ENCODE results near the gene CSTPP1.

Gene CSTPP1

DNA sequence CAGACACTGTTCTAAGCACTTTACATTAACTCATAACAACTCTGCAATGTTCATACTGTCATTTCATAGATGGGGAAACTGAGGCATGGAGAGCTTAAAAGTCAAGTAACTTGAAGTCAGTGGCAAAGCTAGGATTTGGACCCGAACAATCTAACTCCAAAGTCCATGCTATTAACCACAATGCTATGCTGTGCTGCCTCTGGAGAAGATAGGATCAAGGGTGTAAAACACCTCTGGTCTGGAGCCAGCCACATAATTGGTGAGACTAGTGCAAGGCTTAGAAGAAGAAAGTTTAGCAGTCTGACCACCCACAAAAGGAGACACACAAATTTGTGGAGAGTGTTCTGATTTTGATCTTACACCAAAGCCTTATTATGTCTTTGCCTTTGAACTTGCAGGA is 196.4 kb downstream of the CSTPP1 start:
- no peak for DNase-seq (ENCODE audit: low read depth)

GRCh38 chr11:47136327-47136726 is 199.8 kb downstream of the CSTPP1 start:
- DNase-seq (ENCODE audit: low read depth): no peak

DNA sequence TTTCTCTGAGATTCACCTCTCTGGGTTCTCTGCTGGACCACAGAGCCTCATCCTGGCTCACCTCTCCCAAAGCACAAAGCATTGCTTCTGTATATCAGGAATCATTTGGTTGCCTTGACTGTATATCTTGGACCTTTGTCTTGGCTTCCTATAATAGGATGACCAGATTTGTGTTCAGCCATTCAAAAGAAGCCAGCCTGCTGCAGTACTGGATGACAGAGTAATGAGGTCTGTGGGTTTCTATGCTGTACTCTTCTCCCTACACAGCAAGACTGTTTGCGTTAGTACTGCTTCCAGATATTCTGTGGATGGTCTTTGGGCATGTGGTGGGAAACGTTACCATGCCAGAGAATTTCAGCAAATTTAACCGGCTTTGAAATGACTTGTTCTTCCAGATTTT is 200.4 kb downstream of the CSTPP1 start:
- no peak for DNase-seq (ENCODE audit: low read depth)

DNA sequence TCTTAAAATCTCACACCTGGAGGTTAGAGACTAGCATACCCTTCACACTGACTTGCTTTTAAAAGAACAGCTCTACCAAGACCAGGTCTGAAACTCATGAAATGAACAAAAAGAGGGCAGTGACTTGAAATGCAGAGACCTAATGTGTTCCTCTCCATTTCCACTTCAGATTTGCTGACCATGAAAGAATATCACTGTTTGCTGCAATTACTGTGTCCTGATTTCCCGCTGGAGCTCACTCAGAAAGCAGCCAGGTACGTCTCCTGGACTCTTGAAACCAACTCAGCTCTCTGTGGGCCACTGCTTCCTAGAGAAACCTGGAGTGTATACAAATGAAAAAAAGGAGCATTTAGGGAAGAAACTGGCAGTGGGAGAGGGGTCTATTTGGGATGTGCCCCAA is 200.9 kb downstream of the CSTPP1 start:
- DNase-seq (ENCODE audit: low read depth): no peak

GRCh38 chr11:47139878-47140277 is 203.3 kb downstream of the CSTPP1 start:
- no peak for DNase-seq (ENCODE audit: low read depth)

DNA sequence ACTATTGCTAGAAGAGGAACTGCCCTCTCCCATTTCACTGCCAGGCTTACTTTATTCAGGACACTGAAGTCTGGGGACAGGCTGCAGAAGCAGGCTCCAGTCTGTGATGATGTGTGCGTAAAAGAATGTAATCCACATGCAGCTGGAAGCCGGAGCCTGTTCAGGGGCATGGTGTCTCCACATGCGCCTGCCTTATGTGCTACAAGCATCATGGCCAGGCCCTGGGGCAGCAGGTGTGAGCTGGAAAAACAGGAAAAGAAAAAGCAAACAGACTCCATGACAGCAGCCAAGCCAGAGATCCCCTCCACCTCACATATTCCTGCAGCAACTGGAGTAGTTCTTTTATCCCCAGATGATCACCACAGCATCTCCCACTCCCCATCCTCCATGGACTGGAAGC is 206.8 kb downstream of the CSTPP1 start:
- no peak for DNase-seq (ENCODE audit: low read depth)

DNA sequence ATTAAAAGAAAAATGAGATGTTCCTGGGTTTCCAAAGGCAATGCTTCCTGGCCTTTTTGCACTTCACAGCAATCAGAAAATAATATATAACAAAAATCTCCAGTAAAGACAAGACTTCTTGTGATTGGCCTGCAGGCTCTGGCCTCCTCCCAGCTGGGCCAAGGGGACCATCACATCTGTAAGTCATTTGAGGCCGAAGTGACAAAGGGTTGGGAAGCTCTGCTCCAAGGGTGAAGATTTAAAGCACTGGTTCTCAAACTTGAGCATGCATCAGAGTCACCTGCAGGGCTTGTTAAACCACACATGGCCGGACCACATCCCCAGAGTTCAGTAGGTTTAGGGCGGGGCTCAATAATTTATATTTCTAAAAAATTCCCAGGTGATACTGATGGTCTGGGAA is 208.0 kb downstream of the CSTPP1 start:
- DNase-seq (ENCODE audit: low read depth): no peak

DNA sequence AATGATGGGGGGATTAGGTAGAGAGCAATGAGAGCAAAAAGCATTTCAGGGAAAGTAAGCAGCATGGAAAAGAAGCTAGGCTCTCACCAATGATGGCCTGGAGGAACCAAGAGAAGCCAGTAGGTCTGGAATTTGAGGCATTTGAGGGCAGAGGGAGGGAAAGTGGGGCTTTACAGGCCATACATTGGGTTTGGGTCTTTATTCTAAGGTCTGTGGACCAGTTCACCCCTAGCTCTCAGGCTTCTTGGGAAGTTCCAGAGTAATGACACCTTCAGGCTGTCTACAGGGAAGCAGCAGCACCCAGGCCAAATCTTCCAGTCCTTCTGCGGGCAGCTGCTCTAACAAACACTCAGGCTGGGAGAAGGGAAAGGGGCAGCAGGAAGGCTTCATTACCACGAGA is 210.7 kb downstream of the CSTPP1 start:
- DNase-seq (ENCODE audit: low read depth): no peak

DNA sequence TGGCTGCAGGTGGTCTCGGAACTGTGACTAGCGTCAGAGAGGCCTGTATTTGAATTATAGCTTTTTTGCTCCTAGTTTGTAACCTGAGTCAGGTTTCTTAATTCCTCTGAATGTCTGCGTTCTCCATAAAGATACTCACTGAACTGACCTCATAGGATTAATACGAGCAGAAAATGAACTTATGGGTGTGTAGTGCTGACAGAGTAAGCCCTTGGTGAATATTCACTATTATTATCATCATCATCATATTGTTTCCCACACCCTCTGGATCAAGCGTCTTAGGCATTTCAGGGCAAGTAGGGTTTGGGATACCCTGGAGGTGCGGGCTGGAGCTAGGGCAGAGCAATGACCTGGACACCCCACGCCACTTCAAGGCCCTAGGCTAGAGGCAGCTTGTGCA is 211.1 kb downstream of the CSTPP1 start:
- no peak for DNase-seq (ENCODE audit: low read depth)

- DNase-seq (ENCODE audit: low read depth): no peak
Measured at GRCh38 chr11:47148270-47148669, 211.7 kb downstream of the CSTPP1 start.

GRCh38 chr11:47148903-47149531 is 212.5 kb downstream of the CSTPP1 start:
- DNase-seq (ENCODE audit: low read depth): no peak

- no peak for DNase-seq (ENCODE audit: low read depth)
Measured at GRCh38 chr11:47149782-47150181, 213.2 kb downstream of the CSTPP1 start.

- DNase-seq (ENCODE audit: low read depth): no peak
Measured at GRCh38 chr11:47152126-47152952, 215.8 kb downstream of the CSTPP1 start.

DNA sequence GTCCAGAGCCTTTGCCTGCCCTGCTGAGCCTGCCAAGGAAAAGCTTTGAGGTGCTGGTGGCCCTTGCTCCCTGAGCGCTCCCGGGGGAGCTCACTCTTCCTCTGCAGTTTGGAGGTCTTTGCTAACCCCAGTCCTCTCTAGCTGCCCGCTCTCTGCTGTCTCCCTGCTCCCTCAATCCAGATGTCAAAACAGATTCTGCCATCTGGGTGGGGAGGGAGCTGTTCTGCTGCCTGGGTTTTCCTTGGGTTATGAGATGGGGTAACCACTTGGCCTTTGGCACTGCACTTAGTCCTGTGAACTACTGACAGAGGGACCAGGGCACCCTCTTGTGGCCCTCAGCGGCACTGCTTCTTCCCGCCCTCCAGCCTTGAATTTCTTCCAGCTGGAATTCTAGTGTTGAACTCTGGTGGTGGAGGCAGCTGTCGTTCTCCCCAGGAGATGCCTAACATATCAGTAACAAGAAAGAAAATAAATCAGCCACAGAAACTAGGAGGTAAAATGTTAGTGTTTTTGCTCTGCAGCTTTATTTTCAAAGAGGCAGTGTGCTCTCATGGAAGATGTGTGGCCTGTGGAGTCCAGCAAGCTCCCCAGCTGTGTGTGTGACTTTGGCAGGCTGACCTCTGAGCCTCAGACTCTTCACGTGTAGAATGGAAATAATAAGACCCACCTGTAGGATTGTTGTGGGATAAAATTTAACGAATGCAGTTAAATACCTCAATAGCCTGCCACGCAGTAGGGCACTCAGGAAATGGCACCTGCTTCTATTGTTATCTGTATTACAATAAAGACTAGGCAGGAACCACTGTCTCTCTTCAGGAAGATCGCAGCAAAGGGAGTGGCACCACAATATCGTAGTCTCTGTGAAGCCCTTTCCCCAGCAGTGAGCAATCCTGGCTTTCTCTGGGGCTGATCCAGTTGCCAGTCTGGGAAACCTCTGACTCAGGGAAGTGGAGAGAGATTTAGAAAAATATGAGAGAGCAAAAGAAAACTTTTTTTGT is 216.7 kb downstream of the CSTPP1 start:
- peak; percentile 30 for DNase-seq (ENCODE audit: low read depth)

GRCh38 chr11:47154616-47155570 is 218.3 kb downstream of the CSTPP1 start:
- no peak for DNase-seq (ENCODE audit: low read depth)

- no peak for DNase-seq (ENCODE audit: low read depth)
Measured at GRCh38 chr11:47155879-47156278, 219.3 kb downstream of the CSTPP1 start.

GRCh38 chr11:47156333-47156732 is 219.8 kb downstream of the CSTPP1 start:
- DNase-seq (ENCODE audit: low read depth): no peak

GRCh38 chr11:47156951-47157350 is 220.4 kb downstream of the CSTPP1 start:
- DNase-seq (ENCODE audit: low read depth): no peak

- no peak for DNase-seq (ENCODE audit: low read depth)
Measured at GRCh38 chr11:47157805-47158204, 221.2 kb downstream of the CSTPP1 start.

- no peak for DNase-seq (ENCODE audit: low read depth)
Measured at GRCh38 chr11:47158242-47158641, 221.7 kb downstream of the CSTPP1 start.

DNA sequence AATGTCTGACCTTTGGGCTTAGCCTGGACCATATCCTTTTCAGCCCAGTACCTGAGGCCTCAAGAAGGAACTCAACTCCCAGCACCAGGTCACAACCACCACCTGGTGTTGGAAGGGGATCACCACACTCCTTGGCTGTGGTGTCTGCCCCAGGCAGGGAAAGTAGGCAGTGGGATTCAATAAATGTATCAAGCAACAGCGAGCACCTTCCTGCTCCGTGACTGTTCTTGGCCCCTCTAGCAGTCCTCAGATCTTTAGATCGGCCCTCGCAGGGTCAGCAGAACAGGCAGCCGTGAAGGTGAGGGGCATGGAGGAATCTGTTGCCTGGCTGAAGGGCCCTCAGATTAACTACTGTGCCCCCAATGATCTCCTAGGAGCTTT is 224.2 kb downstream of the CSTPP1 start:
- DNase-seq (ENCODE audit: low read depth): no peak
